HCT116 (cell line): ENCODE results near the gene CHP2. TPM values are rescaled to one million over a fixed set of nuclear protein-coding genes. Genes with fewer than 3 reads are reported as not detected.

Experiments
- ATAC-seq: fragments of 200-7000 bp; cut with Tn5 transposase; 2 replicates; pipeline ENCODE4 v1.9.1; 2020; ENCODE audit warnings: mild to moderate bottlenecking, moderate library complexity
- BruUV-seq: library from RNA; stranded (reverse); fragments of 400-500 nt; replicated peaks from 2 replicates; lab custom pipeline; 2021; lab: Mats Ljungman, UMichigan
- CTCF ChIA-PET: fragments of 300-600 bp; sonication (Branson Sonifier 250); formaldehyde crosslinking; loops from one replicate; lab custom pipeline; 2021; ENCODE audit warnings: antibody characterized with exemption; lab: Charles Lee
- POLR2A ChIA-PET: fragments of 300-600, 350-600 bp; sonication (Branson Sonifier 250); formaldehyde crosslinking; loops from one replicate; lab custom pipeline; 2021; ENCODE audit warnings: antibody characterized with exemption; lab: Charles Lee
- RAD21 ChIA-PET, 2 experiments: fragments of 300-600 bp; sonication (Branson Sonifier 250); formaldehyde crosslinking; loops; one replicate each; lab custom pipeline; 2023; ENCODE audit warnings: low total read pairs in 2 of 2; ENCODE audit not compliant: uncharacterized antibody in 2 of 2, unreplicated experiment in 2 of 2, low non-redundant PET in 1 of 2; lab: Charles Lee
- DNase-seq: peaks from one replicate; pipeline ENCODE4 v3.0.0-alpha.2; 2010; ENCODE audit warnings: low read depth, low spot score
- H2AFZ ChIP-seq: fragments of 200-600 bp; shearing (Covaris generic), sonication (generic); 2 replicates; pipeline ENCODE4 v1.6.1; 2017; ENCODE audit warnings: low read depth, mixed run types, mixed read lengths, antibody characterized with exemption, low read length; ENCODE audit not compliant: poor library complexity, severe bottlenecking
- H3K27ac ChIP-seq: 2 replicates; pipeline ENCODE4 v1.5.1; 2012; ENCODE audit warnings: low read depth, low read length
- H3K27me3 ChIP-seq: fragments of 200-600 bp; sonication (generic); 2 replicates; pipeline ENCODE4 v1.6.1; 2016; ENCODE audit warnings: mixed run types, low read length, mixed read lengths; ENCODE audit not compliant: insufficient read depth
- H3K36me3 ChIP-seq, 2 experiments: fragments of 200-500 bp in 1 of 2; fragments of 200-600 bp in 1 of 2; sonication (Bioruptor generic) in 1 of 2; sonication (generic) in 1 of 2; 2 replicates each; pipeline versions ENCODE4 v1.5.1 to v1.6.1; 2014 to 2016; ENCODE audit warnings: low read length in 2 of 2, inconsistent platforms in 1 of 2, mixed read lengths in 1 of 2, mixed run types in 1 of 2; ENCODE audit not compliant: insufficient read depth in 2 of 2, control insufficient read depth in 1 of 2
- H3K4me1 ChIP-seq, 2 experiments: fragments of 200-600 bp in 1 of 2; sonication (generic) in 1 of 2; 2 replicates each; pipeline versions ENCODE4 v1.5.1 to v1.6.1; 2012 to 2017; ENCODE audit warnings: low read length in 2 of 2, inconsistent platforms in 1 of 2, mild to moderate bottlenecking in 1 of 2, mixed read lengths in 1 of 2, mixed run types in 1 of 2, moderate library complexity in 1 of 2; ENCODE audit not compliant: insufficient read depth in 2 of 2, control insufficient read depth in 1 of 2
- H3K4me2 ChIP-seq: fragments of 200-600 bp; sonication (generic); 2 replicates; pipeline ENCODE4 v1.6.1; 2017; ENCODE audit warnings: mixed run types, low read length, mixed read lengths
- H3K4me3 ChIP-seq, 2 experiments: fragments of 200-600 bp in 1 of 2; sonication (generic) in 1 of 2; replicated peaks in 1 of 2; 2 replicates each; pipeline ENCODE4 v1.5.1; 2011 to 2016; ENCODE audit warnings: low read length in 2 of 2, control low read depth in 1 of 2, low read depth in 1 of 2, mild to moderate bottlenecking in 1 of 2, mixed read lengths in 1 of 2, mixed run types in 1 of 2
- H3K79me2 ChIP-seq: fragments of 200-600 bp; sonication (generic); 2 replicates; pipeline ENCODE4 v1.6.1; 2017; ENCODE audit warnings: mild to moderate bottlenecking, mixed run types, low read length, moderate library complexity, mixed read lengths; ENCODE audit not compliant: insufficient read depth
- H3K9ac ChIP-seq: fragments of 200-600 bp; sonication (generic); 2 replicates; pipeline ENCODE4 v1.6.1; 2016; ENCODE audit warnings: low read length, mixed read lengths
- H3K9me2 ChIP-seq: fragments of 200-600 bp; sonication (generic), shearing (Covaris generic); 2 replicates; pipeline ENCODE4 v1.6.1; 2017; ENCODE audit warnings: mixed run types, mild to moderate bottlenecking, moderate library complexity; ENCODE audit not compliant: insufficient read depth
- H3K9me3 ChIP-seq, 2 experiments: fragments of 200-500 bp in 1 of 2; fragments of 200-600 bp in 1 of 2; sonication (Bioruptor generic) in 1 of 2; sonication (generic) in 1 of 2; 2 replicates each; pipeline ENCODE4 v1.6.1; 2014 to 2017; ENCODE audit warnings: low read length in 2 of 2, mixed read lengths in 2 of 2, inconsistent platforms in 1 of 2, low read depth in 1 of 2, mild to moderate bottlenecking in 1 of 2, mixed run types in 1 of 2, moderate library complexity in 1 of 2; ENCODE audit not compliant: control insufficient read depth in 1 of 2, insufficient read depth in 1 of 2
- H4K20me1 ChIP-seq: fragments of 200-600 bp; sonication (generic), shearing (Covaris generic); 2 replicates; pipeline ENCODE4 v1.6.1; 2017; ENCODE audit warnings: mixed run types, mild to moderate bottlenecking, moderate library complexity; ENCODE audit not compliant: insufficient read depth
- CBX3 ChIP-seq: IDR thresholded peaks from 2 replicates; pipeline ENCODE4 v1.6.1; 2012; ENCODE audit warnings: low read depth
- CEBPB ChIP-seq: IDR thresholded peaks from 2 replicates; pipeline ENCODE4 v1.6.1; 2012; ENCODE audit warnings: low read depth
- CTCF ChIP-seq, 3 experiments: fragments of 200-600 bp in 1 of 3; sonication (generic) in 1 of 3; IDR thresholded peaks in 2 of 3; conservative IDR thresholded peaks in 1 of 3; 2 replicates each; pipeline ENCODE4 v1.5.1; 2012 to 2017; ENCODE audit warnings: low read depth in 2 of 3, low read length in 2 of 3, antibody characterized with exemption in 1 of 3, borderline replicate concordance in 1 of 3, control low read depth in 1 of 3, mild to moderate bottlenecking in 1 of 3, mixed read lengths in 1 of 3, mixed run types in 1 of 3, moderate library complexity in 1 of 3; ENCODE audit not compliant: insufficient read depth in 1 of 3
- ELF1 ChIP-seq: IDR thresholded peaks from 2 replicates; pipeline ENCODE4 v1.6.1; 2012; ENCODE audit warnings: low read depth, borderline replicate concordance
- EZH2phosphoT487 ChIP-seq: fragments of 200-600 bp; IDR thresholded peaks from 2 replicates; pipeline ENCODE4 v1.6.1; 2018; ENCODE audit warnings: antibody characterized with exemption, borderline replicate concordance
- FOSL1 ChIP-seq: IDR thresholded peaks from 2 replicates; pipeline ENCODE4 v1.6.1; 2012; ENCODE audit warnings: low read depth
- MAX ChIP-seq: IDR thresholded peaks from 2 replicates; pipeline ENCODE4 v1.6.1; 2012
- POLR2AphosphoS5 ChIP-seq: IDR thresholded peaks from 2 replicates; pipeline ENCODE4 v1.6.1; 2011; ENCODE audit warnings: mild to moderate bottlenecking, low read depth, low read length, moderate library complexity
- REST ChIP-seq: IDR thresholded peaks from 2 replicates; pipeline ENCODE4 v1.6.1; 2012; ENCODE audit warnings: low read depth
- SP1 ChIP-seq: IDR thresholded peaks from 2 replicates; pipeline ENCODE4 v1.6.1; 2012; ENCODE audit warnings: low read depth
- SRF ChIP-seq: IDR thresholded peaks from 2 replicates; pipeline ENCODE4 v1.6.1; 2012; ENCODE audit warnings: low read depth
- TCF7L2 ChIP-seq: IDR thresholded peaks from 2 replicates; pipeline ENCODE4 v1.7.0; 2011; ENCODE audit warnings: borderline replicate concordance, inconsistent platforms; ENCODE audit not compliant: insufficient read depth, insufficient read length; ENCODE audit errors: extremely low read depth
- YY1 ChIP-seq: IDR thresholded peaks from 2 replicates; pipeline ENCODE4 v1.6.1; 2011; ENCODE audit warnings: low read length, low read depth, moderate library complexity, mild to moderate bottlenecking; ENCODE audit not compliant: insufficient replicate concordance; ENCODE audit errors: extremely low read depth
- ZFX ChIP-seq: fragments of 450-650 bp; IDR thresholded peaks from 2 replicates; pipeline ENCODE4 v1.6.1; 2017
- intact Hi-C: fragments of 100-400 bp; cut with micrococcal nuclease; formaldehyde crosslinking; loops from 2 replicates; pipeline ENCODE4 v1.10.0; 2022
- total RNA-seq: library from RNA; stranded (reverse); gene quantifications from one replicate; pipeline ENCODE4 v1.2.1, GENCODE V29; 2021; ENCODE audit not compliant: unreplicated experiment
- TF ChIP-seq, protein P1 (sequence below): IDR thresholded peaks from 2 replicates; pipeline ENCODE4 v1.6.1; 2011; ENCODE audit warnings: mild to moderate bottlenecking, low read length, moderate library complexity; ENCODE audit not compliant: insufficient replicate concordance; ENCODE audit errors: extremely low read depth

CHP2 gene
- total RNA-seq, 1 experiment from 2014 or later, result not detected

DNA sequence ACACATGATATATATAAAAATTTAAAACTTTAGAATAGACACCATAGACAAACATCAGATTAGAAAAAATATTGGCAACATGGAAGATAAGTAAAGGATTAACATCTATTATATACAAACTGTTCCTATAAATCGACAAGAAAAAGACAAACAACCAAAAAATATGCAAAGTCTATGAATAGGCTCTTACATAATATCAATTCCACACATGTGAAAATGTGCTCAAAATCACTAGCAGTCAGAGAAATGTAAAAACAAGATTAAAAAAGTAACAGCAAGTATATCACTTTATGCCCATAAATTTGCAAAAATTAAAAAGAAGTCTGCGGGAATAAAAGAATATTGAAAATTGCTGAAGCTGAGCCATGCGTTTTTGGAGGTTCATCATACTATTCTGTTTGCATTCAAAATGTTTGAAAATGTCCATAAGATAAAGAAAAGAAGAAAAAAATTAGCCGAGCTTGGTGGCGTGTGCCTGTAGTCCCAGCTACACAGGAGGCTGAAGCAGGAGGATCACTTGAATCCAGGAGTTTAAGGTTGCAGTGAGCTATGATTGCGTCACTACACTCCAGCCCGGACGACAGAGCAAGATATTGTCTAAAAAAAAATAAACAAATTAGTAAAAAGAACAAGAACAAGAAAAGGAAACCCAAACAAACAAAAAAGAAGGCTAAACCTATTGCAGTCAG lies 30.6 kb upstream of the CHP2 start (continued):
- TF ChIP-seq CTCF (IDR thresholded peaks at IDR 0.05 in 2 of 3, conservative IDR thresholded peaks at IDR 0.05 in 1 of 3; ENCODE audit: borderline replicate concordance in 1 of 3, insufficient read depth in 1 of 3, low read depth in 2 of 3, low read length in 2 of 3) (no peak), CEBPB (no peak), YY1 (no peak), MAX (no peak), FOSL1 (no peak), CBX3 (no peak), ZFX (no peak)

DNA sequence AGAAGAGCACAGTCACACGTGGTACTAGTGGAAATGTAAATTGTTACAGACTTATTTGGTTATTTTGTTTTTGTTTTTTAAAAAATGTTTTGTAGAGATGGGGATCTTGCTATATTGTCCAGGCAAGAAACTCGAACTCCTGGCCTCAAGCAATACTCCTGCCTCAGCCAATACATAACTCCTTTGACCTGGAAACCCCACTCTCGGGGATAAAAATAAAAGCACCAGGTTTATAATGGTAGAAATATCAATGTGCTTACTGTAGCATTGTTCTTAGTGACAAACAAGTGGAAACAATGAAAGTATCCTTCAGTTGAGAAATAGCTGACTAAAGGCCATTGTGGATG lies 30.1 kb upstream of the CHP2 start:
- H3K4me3 ChIP-seq, result no peak overlapping the region
- no peaks in the 10 kb centered on the region for H3K9me3 ChIP-seq
- intact Hi-C loops, result loop anchor here (5.0 kb wide), 1 partner anchor 868 kb away; no protein-coding TSS in a partner anchor
- H3K9ac ChIP-seq, result no peak overlapping the region
- ChIA-PET RAD21 (no interaction called here), POLR2A (no interaction called here), CTCF (interaction anchor here (1.2 kb wide), 1 partner anchor 317 kb away, joined by 3 read pairs; no protein-coding TSS in a partner anchor)
- H3K4me1 ChIP-seq, result peaks cover 4 to 19% of the 10 kb centered on the region in 2 experiments; a peak in 3 of 4 replicates
- BruUV-seq, result no TSS peak
- no peaks in the 10 kb centered on the region for H3K79me2 ChIP-seq
- no peaks in the 10 kb centered on the region for H4K20me1 ChIP-seq
- no peaks in the 10 kb centered on the region for H3K9me2 ChIP-seq
- DNase-seq, result no peak
- no peaks in the 10 kb centered on the region for H3K27me3 ChIP-seq
- no peak overlapping the region for H3K4me2 ChIP-seq
- H2AFZ ChIP-seq, result no peak overlapping the region
- no peak for ATAC-seq
- no peaks in the 10 kb centered on the region for H3K36me3 ChIP-seq
- H3K27ac ChIP-seq, result no peak overlapping the region
- TF ChIP-seq CBX3 (no peak), YY1 (no peak), REST (no peak), ELF1 (no peak), SRF (no peak), SP1 (no peak), FOSL1 (no peak), EZH2phosphoT487 (no peak), TCF7L2 (no peak), ZFX (no peak), POLR2AphosphoS5 (no peak)
- TF ChIP-seq, protein P1, sequence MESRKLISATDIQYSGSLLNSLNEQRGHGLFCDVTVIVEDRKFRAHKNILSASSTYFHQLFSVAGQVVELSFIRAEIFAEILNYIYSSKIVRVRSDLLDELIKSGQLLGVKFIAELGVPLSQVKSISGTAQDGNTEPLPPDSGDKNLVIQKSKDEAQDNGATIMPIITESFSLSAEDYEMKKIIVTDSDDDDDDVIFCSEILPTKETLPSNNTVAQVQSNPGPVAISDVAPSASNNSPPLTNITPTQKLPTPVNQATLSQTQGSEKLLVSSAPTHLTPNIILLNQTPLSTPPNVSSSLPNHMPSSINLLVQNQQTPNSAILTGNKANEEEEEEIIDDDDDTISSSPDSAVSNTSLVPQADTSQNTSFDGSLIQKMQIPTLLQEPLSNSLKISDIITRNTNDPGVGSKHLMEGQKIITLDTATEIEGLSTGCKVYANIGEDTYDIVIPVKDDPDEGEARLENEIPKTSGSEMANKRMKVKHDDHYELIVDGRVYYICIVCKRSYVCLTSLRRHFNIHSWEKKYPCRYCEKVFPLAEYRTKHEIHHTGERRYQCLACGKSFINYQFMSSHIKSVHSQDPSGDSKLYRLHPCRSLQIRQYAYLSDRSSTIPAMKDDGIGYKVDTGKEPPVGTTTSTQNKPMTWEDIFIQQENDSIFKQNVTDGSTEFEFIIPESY, result no peak
